ENCODE data around the gene NCAPG2.

- no peak for TF ChIP-seq POLR2A (IDR thresholded peaks at IDR 0.05)
- TF ChIP-seq CTCF (IDR thresholded peaks at IDR 0.05) = no peak
These were observed 2.3 kb upstream of the NCAPG2 start for GRCh38 chr7:158706710-158707590.
